WTC11 (cell line): ENCODE measurements around the gene PAPOLA. TPM values are rescaled to one million over a fixed set of nuclear protein-coding genes. Genes with fewer than 3 reads are reported as not detected.

Experiments used
- ATAC-seq: fragments of 200-7000 bp; cut with Tn5 transposase; 2 replicates; pipeline ENCODE4 v1.10.0; 2021; ENCODE audit warnings: mild to moderate bottlenecking, moderate library complexity
- CTCF ChIA-PET: fragments of 300-600 bp; sonication (Branson Sonifier 250); formaldehyde crosslinking; loops from one replicate; lab custom pipeline; 2021; ENCODE audit warnings: antibody characterized with exemption; lab: Charles Lee
- POLR2A ChIA-PET: fragments of 350-600 bp; sonication (Branson Sonifier 250); formaldehyde crosslinking; loops from one replicate; lab custom pipeline; 2021; ENCODE audit warnings: antibody characterized with exemption; lab: Charles Lee
- DNase-seq: peaks from one replicate; pipeline ENCODE4 v3.0.0; 2021; ENCODE audit warnings: low spot score
- H3K27ac Mint-ChIP-seq: 2 replicates; pipeline ENCODE4 v1.8.0; 2021; ENCODE audit warnings: mixed read lengths
- H3K27me3 Mint-ChIP-seq: 2 replicates; pipeline ENCODE4 v1.8.0; 2021; ENCODE audit warnings: low read depth, mild to moderate bottlenecking, moderate library complexity, mixed read lengths
- H3K36me3 Mint-ChIP-seq: 2 replicates; pipeline ENCODE4 v1.8.0; 2021; ENCODE audit warnings: mixed read lengths
- H3K4me1 Mint-ChIP-seq: 2 replicates; pipeline ENCODE4 v1.8.0; 2022; ENCODE audit warnings: mixed read lengths
- H3K4me3 Mint-ChIP-seq: 2 replicates; pipeline ENCODE4 v1.8.0; 2021; ENCODE audit warnings: mild to moderate bottlenecking, moderate library complexity, mixed read lengths
- H3K9me3 Mint-ChIP-seq: 2 replicates; pipeline ENCODE4 v1.8.0; 2021; ENCODE audit warnings: mixed read lengths
- AFF4 ChIP-seq: sonication (generic); formaldehyde crosslinking; IDR thresholded peaks from 2 replicates; pipeline ENCODE4 v1.8.1; 2023; ENCODE audit warnings: mild to moderate bottlenecking, missing genetic modification reagents, borderline replicate concordance
- AR ChIP-seq: fragments of 250-450 bp; sonication (Bioruptor Pico); IDR thresholded peaks from 2 replicates; pipeline ENCODE4 v1.9.0; 2021; ENCODE audit warnings: mild to moderate bottlenecking
- ELF4 ChIP-seq: sonication (generic); formaldehyde crosslinking; IDR thresholded peaks from 2 replicates; pipeline ENCODE4 v1.8.1; 2022; ENCODE audit warnings: low read depth, mild to moderate bottlenecking, moderate library complexity, missing genetic modification reagents
- ESRRA ChIP-seq: sonication (generic); formaldehyde crosslinking; IDR thresholded peaks from 2 replicates; pipeline ENCODE4 v1.8.1; 2022; ENCODE audit warnings: mild to moderate bottlenecking, missing genetic modification reagents, borderline replicate concordance
- IRF2 ChIP-seq: sonication (generic); formaldehyde crosslinking; IDR thresholded peaks from 2 replicates; pipeline ENCODE4 v1.8.0; 2022; ENCODE audit warnings: low read depth, missing genetic modification reagents, borderline replicate concordance
- NFATC4 ChIP-seq: fragments of 250-450 bp; sonication (Bioruptor Pico); IDR thresholded peaks from 2 replicates; pipeline ENCODE4 v1.9.0; 2021; ENCODE audit warnings: mild to moderate bottlenecking
- NR3C1 ChIP-seq: sonication (generic); formaldehyde crosslinking; conservative IDR thresholded peaks from 2 replicates; pipeline ENCODE4 v1.8.1; 2023; ENCODE audit warnings: low read depth, mild to moderate bottlenecking, missing genetic modification reagents
- OVOL2 ChIP-seq: fragments of 250-450 bp; sonication (Bioruptor Pico); IDR thresholded peaks from 2 replicates; pipeline ENCODE4 v1.9.0; 2021; ENCODE audit warnings: mild to moderate bottlenecking, borderline replicate concordance
- PRRX2 ChIP-seq: fragments of 250-450 bp; sonication (Bioruptor Pico); IDR thresholded peaks from 2 replicates; pipeline ENCODE4 v1.8.0; 2021; ENCODE audit warnings: mild to moderate bottlenecking
- RORB ChIP-seq: fragments of 250-450 bp; sonication (Bioruptor Pico); IDR thresholded peaks from 2 replicates; pipeline ENCODE4 v1.9.0; 2021; ENCODE audit warnings: mild to moderate bottlenecking
- TP53 ChIP-seq: sonication (generic); formaldehyde crosslinking; IDR thresholded peaks from 2 replicates; pipeline ENCODE4 v1.8.1; 2023; ENCODE audit warnings: mild to moderate bottlenecking, missing genetic modification reagents
- ZNF416 ChIP-seq: fragments of 250-450 bp; sonication (Bioruptor Pico); IDR thresholded peaks from 2 replicates; pipeline ENCODE4 v1.9.0; 2021; ENCODE audit warnings: mild to moderate bottlenecking, inconsistent platforms
- total RNA-seq: library from RNA; stranded (reverse); gene quantifications from 3 replicates; pipeline ENCODE4 v1.2.3, GENCODE V29; 2021
- TF ChIP-seq, protein P1 (sequence below): sonication (generic); formaldehyde crosslinking; IDR thresholded peaks from 2 replicates; pipeline ENCODE4 v1.8.0; 2022; ENCODE audit warnings: missing genetic modification reagents
- TF ChIP-seq, protein P2 (sequence below): sonication (generic); formaldehyde crosslinking; IDR thresholded peaks from 2 replicates; pipeline ENCODE4 v1.8.1; 2022; ENCODE audit warnings: low read depth, mild to moderate bottlenecking, moderate library complexity, missing genetic modification reagents, borderline replicate concordance
- TF ChIP-seq, protein P3 (sequence below): sonication (generic); formaldehyde crosslinking; IDR thresholded peaks from 2 replicates; pipeline ENCODE4 v1.8.1; 2023; ENCODE audit warnings: mild to moderate bottlenecking, missing genetic modification reagents, moderate library complexity

Gene PAPOLA
- total RNA-seq, 1 experiment from 2014 or later: 210 TPM

DNA sequence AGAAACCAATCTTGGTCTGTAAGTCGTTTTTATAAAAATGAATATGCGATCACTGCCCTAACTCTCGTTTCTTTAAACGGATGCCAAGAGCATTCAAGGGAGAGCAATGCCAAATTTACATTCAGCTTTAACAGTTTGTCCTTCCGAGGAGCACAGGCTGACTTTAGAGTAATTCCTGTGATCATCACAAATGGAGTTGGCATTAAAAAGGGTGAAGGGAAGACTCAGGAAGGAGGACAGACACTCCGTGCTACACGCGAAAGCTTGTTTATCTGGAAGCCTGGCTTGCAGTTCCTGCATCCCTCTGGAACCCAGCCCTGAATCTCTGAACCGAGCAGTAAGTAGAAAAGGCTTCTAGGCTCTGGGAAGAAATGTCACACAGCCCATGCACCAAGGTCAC, 78.4 kb downstream of the PAPOLA start (continued):
- no peak for TF ChIP-seq AFF4

DNA sequence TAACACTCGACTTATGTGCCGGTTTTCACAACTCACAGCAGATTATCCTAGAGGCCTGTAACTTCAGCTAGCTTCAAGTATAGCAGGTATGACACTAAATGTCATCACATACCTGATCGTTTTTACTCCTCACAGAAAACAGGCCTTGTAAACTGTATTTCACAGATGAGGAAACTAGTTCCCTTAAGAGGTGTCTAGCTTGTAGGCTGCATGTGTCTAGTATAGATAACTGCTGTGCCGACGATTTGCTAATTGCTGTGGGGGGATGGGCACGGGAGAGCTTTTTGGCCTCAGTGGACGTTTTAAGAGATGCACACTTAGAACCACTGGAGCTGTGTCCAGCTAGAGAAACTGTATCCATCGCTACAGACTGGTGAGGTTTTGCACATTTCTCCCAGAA, 78.8 kb downstream of the PAPOLA start:
- ATAC-seq: no peak
- no peak overlapping the region for H3K27ac Mint-ChIP-seq
- H3K4me1 Mint-ChIP-seq: peaks cover 40% of the 10 kb centered on the region
- CTCF ChIA-PET: interaction anchor here (1.4 to 6.5 kb wide), 3 partner anchors 9 to 271 kb away, joined by 3 to 57 read pairs (median 22); no protein-coding TSS in a partner anchor
- no peak for DNase-seq
- H3K9me3 Mint-ChIP-seq: no peaks in the 10 kb centered on the region
- H3K36me3 Mint-ChIP-seq: no peaks in the 10 kb centered on the region
- POLR2A ChIA-PET: no interaction called here
- TF ChIP-seq RORB (CRISPR knock-in tag): no peak
- TF ChIP-seq, protein P1, sequence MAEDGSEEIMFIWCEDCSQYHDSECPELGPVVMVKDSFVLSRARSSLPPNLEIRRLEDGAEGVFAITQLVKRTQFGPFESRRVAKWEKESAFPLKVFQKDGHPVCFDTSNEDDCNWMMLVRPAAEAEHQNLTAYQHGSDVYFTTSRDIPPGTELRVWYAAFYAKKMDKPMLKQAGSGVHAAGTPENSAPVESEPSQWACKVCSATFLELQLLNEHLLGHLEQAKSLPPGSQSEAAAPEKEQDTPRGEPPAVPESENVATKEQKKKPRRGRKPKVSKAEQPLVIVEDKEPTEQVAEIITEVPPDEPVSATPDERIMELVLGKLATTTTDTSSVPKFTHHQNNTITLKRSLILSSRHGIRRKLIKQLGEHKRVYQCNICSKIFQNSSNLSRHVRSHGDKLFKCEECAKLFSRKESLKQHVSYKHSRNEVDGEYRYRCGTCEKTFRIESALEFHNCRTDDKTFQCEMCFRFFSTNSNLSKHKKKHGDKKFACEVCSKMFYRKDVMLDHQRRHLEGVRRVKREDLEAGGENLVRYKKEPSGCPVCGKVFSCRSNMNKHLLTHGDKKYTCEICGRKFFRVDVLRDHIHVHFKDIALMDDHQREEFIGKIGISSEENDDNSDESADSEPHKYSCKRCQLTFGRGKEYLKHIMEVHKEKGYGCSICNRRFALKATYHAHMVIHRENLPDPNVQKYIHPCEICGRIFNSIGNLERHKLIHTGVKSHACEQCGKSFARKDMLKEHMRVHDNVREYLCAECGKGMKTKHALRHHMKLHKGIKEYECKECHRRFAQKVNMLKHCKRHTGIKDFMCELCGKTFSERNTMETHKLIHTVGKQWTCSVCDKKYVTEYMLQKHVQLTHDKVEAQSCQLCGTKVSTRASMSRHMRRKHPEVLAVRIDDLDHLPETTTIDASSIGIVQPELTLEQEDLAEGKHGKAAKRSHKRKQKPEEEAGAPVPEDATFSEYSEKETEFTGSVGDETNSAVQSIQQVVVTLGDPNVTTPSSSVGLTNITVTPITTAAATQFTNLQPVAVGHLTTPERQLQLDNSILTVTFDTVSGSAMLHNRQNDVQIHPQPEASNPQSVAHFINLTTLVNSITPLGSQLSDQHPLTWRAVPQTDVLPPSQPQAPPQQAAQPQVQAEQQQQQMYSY: no peak
- TF ChIP-seq AR (CRISPR knock-in tag): no peak
- no peak for TF ChIP-seq ESRRA (CRISPR knock-in tag)
- no peak for TF ChIP-seq NR3C1
- H3K4me3 Mint-ChIP-seq: no peak overlapping the region
- no peaks in the 10 kb centered on the region for H3K27me3 Mint-ChIP-seq

DNA sequence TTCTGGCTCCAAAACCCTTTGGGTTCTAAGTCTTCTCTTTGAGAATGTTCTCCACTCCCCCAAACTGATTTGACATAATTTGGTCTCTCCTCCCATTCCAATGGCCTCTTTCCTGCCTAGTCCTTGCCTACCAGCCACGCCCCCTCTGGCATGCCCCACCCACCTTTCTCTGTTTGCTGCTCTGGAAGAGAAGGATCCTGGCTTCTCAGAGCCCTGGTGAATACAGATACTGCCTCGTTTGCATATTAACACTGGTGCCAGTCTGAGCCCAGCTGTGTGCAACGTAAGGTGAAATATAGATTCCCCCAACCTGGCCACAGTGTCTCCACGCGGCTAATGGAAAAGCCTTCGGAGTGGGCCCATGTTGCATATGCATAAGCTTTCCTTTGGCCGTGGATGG, 79.7 kb downstream of the PAPOLA start:
- Mint-ChIP-seq H3K36me3 (no peaks in the 10 kb centered on the region), H3K4me3 (no peak overlapping the region), H3K27me3 (no peaks in the 10 kb centered on the region), H3K9me3 (no peaks in the 10 kb centered on the region), H3K27ac (no peak overlapping the region), H3K4me1 (peaks cover 40% of the 10 kb centered on the region)
- CTCF ChIA-PET: interaction anchor here (0.8 to 6.5 kb wide), 3 partner anchors 92 to 271 kb away, joined by 3 to 57 read pairs (median 22); no protein-coding TSS in a partner anchor
- TF ChIP-seq, protein P2, sequence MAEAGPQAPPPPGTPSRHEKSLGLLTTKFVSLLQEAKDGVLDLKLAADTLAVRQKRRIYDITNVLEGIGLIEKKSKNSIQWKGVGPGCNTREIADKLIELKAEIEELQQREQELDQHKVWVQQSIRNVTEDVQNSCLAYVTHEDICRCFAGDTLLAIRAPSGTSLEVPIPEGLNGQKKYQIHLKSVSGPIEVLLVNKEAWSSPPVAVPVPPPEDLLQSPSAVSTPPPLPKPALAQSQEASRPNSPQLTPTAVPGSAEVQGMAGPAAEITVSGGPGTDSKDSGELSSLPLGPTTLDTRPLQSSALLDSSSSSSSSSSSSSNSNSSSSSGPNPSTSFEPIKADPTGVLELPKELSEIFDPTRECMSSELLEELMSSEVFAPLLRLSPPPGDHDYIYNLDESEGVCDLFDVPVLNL (CRISPR knock-in tag): no peak
- TF ChIP-seq IRF2 (CRISPR knock-in tag) (no peak), PRRX2 (CRISPR knock-in tag) (no peak), OVOL2 (CRISPR knock-in tag) (no peak), TP53 (CRISPR knock-in tag) (no peak), NFATC4 (no peak), ZNF416 (CRISPR knock-in tag) (no peak), ELF4 (CRISPR knock-in tag) (no peak), ESRRA (CRISPR knock-in tag) (no peak)
- TF ChIP-seq, protein P3, sequence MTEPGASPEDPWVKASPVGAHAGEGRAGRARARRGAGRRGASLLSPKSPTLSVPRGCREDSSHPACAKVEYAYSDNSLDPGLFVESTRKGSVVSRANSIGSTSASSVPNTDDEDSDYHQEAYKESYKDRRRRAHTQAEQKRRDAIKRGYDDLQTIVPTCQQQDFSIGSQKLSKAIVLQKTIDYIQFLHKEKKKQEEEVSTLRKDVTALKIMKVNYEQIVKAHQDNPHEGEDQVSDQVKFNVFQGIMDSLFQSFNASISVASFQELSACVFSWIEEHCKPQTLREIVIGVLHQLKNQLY (CRISPR knock-in tag): no peak
- DNase-seq (peak; percentile 50), ATAC-seq (peak; percentile 42)
- POLR2A ChIA-PET: no interaction called here
